Renal cortex interstitium (tissue), 15 donors: ENCODE measurements around the gene DCAF11. TPM values are rescaled to one million over a fixed set of nuclear protein-coding genes. Genes with fewer than 3 reads are reported as not detected.
A peak's percentile ranks its signal among the peaks of the same experiment; 100 is the strongest.

Source experiments
- DNase-seq, 11 donors: peaks; one replicate each; pipeline ENCODE4 v3.0.0-alpha.2; 2013; ENCODE audit warnings: low read depth in 9 of 11, low spot score in 4 of 11; ENCODE audit errors: extremely low read depth in 1 of 11
- long read RNA-seq, 16 experiments: transcript quantifications; one replicate each; lab custom pipeline, GENCODE V29; 2026
- polyA plus RNA-seq, 3 donors: library from polyadenylated mRNA; unstranded; fragments of 120-200 nt; gene quantifications; one replicate each; pipeline ENCODE4 v1.2.1, GENCODE V29; 2013; ENCODE audit not compliant: insufficient read length in 3 of 3

DCAF11 gene
- 10 to 100 TPM; 72.3 to 85.0 (median 80.7) TPM for polyA plus RNA-seq
- long read RNA-seq, donor 1, full-length matches to known transcripts, result 10 of 25 reads
- long read RNA-seq, donor 1, partial matches to known transcripts, result 15 of 25 reads
- long read RNA-seq, donor 1, other reads (novel, unspliced or antisense), result 0 of 25 reads
- long read RNA-seq, donor 2, full-length matches to known transcripts, result 5 of 5 reads
- long read RNA-seq, donor 2, partial matches to known transcripts, result 0 of 5 reads
- long read RNA-seq, donor 2, other reads (novel, unspliced or antisense), result 0 of 5 reads
- long read RNA-seq, donor 3, full-length matches to known transcripts, result 13 of 41 reads
- long read RNA-seq, donor 3, partial matches to known transcripts, result 28 of 41 reads
- long read RNA-seq, donor 3, other reads (novel, unspliced or antisense), result 0 of 41 reads
- long read RNA-seq, donor 4, full-length matches to known transcripts, result 9 of 9 reads
- long read RNA-seq, donor 4, partial matches to known transcripts, result 0 of 9 reads
- long read RNA-seq, donor 4, other reads (novel, unspliced or antisense), result 0 of 9 reads
- long read RNA-seq, donor 5, result 0 reads
- long read RNA-seq, donor 6, full-length matches to known transcripts, result 7 of 7 reads
- long read RNA-seq, donor 6, partial matches to known transcripts, result 0 of 7 reads
- long read RNA-seq, donor 6, other reads (novel, unspliced or antisense), result 0 of 7 reads
- long read RNA-seq, donor 7, full-length matches to known transcripts, result 8 of 8 reads
- long read RNA-seq, donor 7, partial matches to known transcripts, result 0 of 8 reads
- long read RNA-seq, donor 7, other reads (novel, unspliced or antisense), result 0 of 8 reads
- long read RNA-seq, donor 8, result 0 reads
- long read RNA-seq, donor 9, full-length matches to known transcripts, result 4 of 4 reads
- long read RNA-seq, donor 9, partial matches to known transcripts, result 0 of 4 reads
- long read RNA-seq, donor 9, other reads (novel, unspliced or antisense), result 0 of 4 reads
- long read RNA-seq, donor 10, full-length matches to known transcripts, result 6 of 23 reads
- long read RNA-seq, donor 10, partial matches to known transcripts, result 17 of 23 reads
- long read RNA-seq, donor 10, other reads (novel, unspliced or antisense), result 0 of 23 reads
- long read RNA-seq, donor 11, full-length matches to known transcripts, result 8 of 8 reads
- long read RNA-seq, donor 11, partial matches to known transcripts, result 0 of 8 reads
- long read RNA-seq, donor 11, other reads (novel, unspliced or antisense), result 0 of 8 reads
- long read RNA-seq, donor 12, full-length matches to known transcripts, result 4 of 18 reads
- long read RNA-seq, donor 12, partial matches to known transcripts, result 14 of 18 reads
- long read RNA-seq, donor 12, other reads (novel, unspliced or antisense), result 0 of 18 reads
- long read RNA-seq, donor 13, result 0 reads
- long read RNA-seq, donor 14, full-length matches to known transcripts, result 8 of 8 reads
- long read RNA-seq, donor 14, partial matches to known transcripts, result 0 of 8 reads
- long read RNA-seq, donor 14, other reads (novel, unspliced or antisense), result 0 of 8 reads
- long read RNA-seq, donor 15, partial matches to known transcripts, result 0 of 5 reads
- long read RNA-seq, donor 15, other reads (novel, unspliced or antisense), result 0 of 5 reads
- long read RNA-seq, donor 16, full-length matches to known transcripts, result 19 of 33 reads
- long read RNA-seq, donor 16, partial matches to known transcripts, result 9 of 33 reads
- long read RNA-seq, donor 16, other reads (novel, unspliced or antisense), result 5 of 33 reads

DNA sequence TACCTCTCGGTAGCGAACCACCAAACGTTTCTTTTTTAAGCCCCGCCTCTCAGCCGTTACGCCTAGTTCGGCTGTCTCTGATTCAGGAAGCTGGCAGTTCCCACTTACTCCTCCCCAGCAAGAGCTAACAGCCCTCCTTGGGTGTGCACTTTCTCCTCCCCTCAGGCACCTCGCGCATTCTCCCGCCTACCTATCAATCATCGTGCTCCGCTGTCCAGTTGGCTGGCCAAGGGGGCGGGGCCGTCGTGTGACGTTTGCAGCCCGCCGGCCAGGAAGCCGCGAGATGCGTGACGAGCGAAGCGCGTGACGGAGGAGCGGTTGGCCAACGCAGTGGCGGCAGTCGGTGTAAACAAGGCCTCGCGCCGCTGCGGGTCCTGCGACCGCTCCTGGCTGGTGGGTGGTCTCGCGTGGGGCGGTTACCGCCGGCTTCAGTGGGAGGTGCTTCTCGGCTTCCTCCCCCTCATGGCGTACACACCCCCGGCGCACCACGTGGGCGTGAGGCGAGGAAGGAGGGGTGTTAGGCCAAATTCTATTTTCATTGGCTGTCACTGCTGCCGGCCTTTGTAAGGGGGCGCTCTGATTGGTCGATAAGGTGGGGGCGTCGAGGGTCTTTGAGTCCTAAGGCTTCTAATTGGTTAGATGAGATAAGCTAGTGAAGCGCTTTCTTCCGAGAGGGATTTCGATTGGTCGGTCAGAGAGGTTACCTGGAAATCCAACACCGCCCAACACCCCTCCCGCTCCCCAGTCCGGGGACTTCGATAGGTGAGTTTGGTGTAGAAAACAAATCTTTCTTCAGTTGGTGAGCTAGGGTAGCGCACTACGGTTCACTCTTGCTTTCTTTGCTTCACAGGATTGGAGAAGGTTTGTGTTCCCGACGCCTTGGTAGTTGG is at the start of gene DCAF11, which contains the start of gene NRL:
Gene DCAF11 (plus strand): TSS at position 246 of the 890 bp plus-strand sequence. CDS start 818 bp downstream, outside the sequence.
Gene NRL (minus strand): TSS at position 418 of the 890 bp plus-strand sequence. CDS start 32,101 bp downstream, outside the sequence.
- peak; percentile 96 to 100 (median 99) for DNase-seq

DNA sequence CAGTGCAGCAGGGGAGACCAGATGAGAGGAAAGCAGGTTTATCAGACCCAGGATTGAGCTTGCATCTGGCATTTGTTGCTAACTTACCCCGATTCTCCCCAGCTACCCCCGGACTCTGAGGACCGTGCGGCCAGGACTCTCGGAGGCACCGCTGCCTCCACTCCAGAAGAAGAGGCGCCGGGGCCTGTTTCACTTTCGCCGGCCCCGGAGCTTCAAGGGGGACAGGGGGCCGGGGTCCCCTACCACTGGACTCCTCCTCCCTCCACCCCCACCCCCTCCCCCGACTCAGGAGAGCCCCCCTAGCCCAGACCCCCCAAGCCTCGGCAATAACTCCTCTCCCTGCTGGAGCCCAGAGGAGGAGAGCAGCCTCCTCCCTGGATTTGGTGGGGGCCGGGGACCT is 49.7 kb upstream of the DCAF11 start:
- no peak for DNase-seq

DNA sequence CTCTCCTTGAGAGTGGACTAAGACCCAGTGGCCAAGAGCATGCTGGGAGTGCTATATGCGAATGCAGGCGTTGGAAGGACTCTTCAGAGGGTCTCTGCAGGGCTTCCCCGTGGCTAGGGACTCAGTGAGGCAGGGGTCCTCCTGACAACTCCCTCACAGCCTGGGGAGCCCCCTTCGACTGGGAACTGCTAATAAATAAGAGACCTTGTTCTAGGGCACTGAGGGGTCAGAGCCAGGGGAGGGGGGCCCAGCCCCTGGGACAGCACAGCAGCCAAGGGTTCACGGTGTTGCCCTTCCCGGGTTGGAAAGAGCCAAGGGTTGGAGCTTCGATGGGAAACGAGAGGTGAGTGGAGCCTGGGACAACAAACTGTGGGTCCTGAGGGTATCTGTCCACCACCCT is 49.2 kb upstream of the DCAF11 start:
- no peak for DNase-seq

DNA sequence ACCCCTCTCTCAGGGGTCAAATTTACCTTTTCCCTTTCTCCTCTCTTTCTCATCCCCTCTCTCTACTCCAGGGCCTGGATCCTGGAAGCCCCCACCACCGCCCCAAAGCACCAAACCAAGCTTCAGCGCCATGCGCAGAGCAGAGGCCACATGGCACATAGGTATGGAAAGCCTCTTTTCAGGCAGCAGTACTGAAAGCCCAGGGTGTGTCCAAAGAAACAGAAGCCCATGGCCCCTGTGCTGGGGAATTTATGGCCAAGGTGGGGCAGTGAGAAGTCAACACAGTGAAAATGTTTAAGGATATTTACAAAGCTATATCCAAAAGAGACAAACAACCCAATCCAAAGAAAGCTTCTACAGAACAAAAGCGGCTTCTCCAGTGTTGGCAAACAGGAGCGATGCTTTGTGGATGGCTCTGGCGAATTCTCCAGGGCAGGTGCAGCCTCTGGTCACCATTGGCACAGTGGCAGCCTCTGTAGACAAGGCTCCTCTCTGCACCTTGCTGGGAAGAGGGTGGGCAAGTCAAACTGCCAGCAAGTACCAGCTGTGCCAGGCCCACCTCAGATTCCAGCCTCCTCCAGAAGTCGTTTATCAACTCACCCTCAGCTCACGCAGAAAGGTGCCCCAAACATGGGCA is 48.0 kb upstream of the DCAF11 start:
- DNase-seq, result no peak

DNA sequence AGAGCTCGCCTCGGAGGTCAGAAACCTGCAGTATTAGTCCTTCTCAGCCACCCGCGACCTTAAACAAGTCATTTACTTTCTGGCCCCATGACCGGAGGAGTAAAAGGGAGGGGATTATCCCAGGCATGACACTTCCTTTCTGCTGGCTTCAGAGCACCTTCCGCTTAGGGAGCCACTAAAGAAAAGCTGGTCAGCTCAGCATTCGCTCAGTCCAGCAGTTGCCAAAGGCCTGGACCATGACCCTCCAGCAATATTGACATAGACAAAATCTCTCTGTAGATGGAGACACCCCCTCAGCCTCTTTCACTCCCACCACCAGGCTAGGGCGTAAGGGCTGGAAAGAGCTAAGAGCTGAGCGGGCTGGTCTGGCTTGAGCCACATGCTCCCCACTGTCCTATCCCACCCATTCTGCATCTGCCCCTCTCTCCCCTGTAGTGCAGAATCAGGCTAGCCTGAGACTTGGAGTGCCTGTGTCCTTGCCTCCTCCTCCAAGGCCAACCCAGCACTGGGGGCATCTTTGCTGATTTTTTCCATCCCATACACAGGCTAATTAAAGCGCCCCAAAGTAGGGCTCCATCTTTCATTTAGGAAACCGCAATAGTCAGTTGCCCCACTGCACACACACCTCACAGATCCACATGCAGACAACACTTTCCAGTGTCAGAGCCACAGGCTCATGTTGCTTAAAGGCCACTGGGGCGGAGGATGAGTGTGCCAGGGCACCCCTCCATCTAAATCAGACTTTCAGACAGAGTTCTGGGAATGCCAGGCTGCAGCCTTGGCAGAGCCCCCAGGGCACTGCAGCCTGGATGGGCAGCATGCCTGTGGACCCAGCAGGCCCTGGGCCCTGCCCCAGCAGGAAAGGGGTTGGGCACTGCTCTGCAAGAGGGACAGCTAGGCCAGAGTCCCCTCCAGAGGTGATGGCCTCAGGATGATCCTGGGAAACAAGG is 47.2 kb upstream of the DCAF11 start:
- DNase-seq, result no peak

DNA sequence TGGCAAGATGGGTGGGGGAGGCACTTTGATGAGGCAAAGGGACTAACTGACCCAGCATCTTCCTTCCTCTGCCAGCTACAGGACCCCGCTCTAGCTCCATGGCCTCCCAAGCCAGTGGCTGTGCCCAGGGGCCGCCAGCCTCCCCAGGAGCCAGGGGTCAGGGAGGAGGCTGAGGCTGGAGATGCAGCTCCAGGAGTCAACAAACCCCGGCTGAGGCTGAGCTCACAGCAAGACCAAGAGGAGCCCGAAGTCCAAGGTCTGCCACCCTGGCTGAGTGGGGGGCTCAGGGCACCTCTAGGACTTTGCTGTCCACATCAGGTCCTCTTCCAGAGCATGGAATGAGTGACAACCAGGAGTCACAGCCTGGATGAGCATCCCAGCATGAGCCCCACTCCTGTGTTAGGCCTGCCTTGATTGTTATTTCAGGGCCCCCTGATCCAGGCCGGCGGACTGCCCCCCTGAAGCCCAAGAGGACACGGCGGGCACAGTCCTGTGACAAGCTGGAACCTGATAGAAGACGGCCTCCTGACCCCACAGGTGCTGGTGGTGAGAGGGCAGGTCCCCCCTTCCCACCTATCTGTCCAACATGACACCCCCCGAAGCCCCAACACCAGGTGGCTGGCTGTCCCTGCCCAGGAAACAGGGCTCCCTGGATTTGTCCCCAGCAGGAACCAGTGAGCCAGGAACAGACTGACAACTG is 45.7 kb upstream of the DCAF11 start:
- DNase-seq, result no peak

DNA sequence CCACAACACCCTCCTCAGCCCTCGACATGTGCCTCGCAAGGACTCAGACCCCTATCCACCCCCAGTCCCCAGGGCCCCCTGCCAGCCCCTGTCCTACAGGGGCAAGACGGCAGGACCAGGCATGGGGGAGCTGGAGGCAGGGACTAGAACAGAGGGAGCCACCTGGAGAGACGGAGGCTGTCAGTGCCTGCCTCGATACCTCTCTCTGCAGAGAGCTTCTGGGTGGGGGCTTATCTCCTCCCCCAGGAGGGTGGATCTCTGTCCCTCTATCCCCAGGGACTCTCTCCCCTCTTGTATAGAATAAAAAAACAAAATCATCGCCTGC is 45.2 kb upstream of the DCAF11 start:
- no peak for DNase-seq

DNA sequence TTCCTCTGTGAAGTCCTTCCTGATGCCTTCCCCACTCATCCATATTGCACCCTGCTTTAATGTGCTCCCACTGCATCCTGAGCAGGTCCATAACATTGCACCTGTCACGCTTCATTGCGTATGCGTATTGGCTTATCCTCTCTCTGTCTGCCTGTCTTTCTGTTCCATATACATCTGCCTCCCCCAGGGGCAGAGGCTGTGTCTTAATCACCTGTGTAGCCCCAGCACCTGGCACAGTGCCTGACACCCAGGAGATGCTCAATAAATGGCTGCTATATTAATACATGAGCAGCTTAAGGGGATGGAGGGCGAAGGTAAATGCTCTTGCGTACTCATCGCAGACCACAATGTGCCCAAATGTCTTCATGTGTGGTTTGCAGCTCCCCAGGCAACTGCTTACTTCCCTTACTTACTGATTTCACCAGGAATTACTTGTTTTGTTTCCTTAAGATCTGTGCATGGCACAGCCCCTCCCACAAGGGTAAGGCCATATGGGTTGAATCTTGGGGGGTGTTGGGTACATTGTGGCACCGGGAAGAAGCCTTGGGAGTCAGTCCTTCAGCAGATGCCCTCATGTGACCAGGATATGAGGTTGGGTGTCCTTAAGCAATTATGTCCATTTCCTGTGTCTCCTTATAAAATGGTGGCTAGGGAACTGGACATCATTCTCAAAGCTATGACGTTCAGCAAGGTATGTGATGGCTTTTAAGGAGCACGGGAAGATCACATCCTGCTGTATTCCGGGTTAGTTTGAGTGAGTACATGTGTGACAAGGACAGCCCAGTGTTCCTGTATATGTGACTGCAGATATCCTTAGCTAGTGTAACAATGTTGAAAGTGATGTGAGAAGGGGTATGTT is 44.1 kb upstream of the DCAF11 start:
- DNase-seq, result no peak

DNA sequence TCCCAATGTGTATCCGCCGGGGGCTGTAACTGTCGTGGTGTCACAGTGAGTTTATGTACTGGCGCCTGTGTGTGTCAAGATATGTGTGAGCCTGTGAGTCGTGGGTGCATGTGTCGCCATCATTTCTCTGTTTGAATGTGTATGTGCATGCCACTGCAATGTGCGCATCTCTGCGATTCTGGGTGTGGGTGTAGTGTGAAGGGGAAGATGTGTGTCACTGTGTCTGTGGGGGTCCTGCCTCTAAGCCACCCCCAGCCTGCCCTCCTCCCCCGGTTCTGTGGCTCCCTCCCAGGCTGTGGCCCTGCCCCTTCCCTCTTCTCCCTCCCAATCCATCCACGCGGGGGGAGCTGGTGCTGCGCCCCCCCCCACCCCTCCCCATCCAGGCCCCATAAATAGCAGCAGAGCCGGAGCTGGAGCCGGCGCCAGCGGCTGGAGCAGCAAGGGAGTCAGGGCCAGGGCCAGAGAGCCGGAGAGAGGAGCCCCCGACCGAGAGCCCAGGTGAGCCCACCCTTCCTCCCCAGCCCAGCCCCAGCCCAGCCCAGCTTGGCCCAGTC is 43.4 kb upstream of the DCAF11 start, which contains the start of gene CPNE6:
Gene CPNE6 (plus strand): TSS at position 419 of the 554 bp plus-strand sequence. CDS start 1,375 bp downstream, outside the sequence.
- no peak for DNase-seq

DNA sequence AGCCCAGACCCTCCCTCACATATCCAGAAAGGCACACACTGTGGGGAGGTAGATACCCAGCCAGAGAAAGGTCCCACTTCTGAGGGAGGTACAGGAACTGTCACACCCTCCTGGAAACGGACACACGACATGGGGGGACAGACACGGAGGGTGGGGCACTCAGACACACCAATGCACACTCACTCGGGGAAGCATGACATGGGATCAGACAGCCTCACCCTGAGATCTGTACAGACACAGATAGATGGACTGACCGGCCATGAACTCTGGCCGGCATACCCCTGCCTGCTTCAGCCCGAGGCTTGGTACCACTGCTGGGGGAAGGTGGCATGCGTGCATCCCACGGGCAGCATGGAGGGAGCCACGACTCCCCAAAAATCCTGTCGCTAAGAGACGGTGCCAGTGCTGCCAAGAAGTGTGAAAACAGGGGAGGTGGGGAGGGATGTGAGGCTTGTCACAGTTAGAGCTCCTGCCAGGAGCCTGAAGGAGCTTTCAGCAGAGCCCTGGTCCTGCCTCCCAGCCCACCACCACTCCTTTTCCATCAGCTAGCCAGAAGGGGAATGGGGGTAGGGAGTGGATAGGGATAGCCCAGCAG is 42.6 kb upstream of the DCAF11 start:
- DNase-seq, result no peak

DNA sequence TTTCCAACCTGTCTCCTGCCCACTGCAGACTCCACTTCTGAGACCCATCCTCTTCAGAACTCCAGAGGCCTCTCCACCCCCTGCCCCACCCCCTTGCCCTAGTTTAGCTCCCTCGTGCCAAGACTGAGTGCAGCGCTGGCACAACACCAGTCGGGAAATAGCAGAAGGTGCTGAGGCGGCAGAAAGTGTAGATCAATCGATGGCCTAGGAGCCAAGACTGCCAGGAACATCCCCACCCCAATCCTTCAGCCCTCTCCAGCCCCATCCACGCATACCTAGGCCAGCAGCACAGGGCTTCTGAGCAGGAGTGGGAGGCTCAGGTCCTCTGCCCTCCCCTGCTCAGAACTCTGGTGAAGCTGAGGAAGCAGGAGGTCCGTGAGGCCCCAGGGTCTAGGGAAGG is 42.1 kb upstream of the DCAF11 start:
- DNase-seq, result no peak

DNA sequence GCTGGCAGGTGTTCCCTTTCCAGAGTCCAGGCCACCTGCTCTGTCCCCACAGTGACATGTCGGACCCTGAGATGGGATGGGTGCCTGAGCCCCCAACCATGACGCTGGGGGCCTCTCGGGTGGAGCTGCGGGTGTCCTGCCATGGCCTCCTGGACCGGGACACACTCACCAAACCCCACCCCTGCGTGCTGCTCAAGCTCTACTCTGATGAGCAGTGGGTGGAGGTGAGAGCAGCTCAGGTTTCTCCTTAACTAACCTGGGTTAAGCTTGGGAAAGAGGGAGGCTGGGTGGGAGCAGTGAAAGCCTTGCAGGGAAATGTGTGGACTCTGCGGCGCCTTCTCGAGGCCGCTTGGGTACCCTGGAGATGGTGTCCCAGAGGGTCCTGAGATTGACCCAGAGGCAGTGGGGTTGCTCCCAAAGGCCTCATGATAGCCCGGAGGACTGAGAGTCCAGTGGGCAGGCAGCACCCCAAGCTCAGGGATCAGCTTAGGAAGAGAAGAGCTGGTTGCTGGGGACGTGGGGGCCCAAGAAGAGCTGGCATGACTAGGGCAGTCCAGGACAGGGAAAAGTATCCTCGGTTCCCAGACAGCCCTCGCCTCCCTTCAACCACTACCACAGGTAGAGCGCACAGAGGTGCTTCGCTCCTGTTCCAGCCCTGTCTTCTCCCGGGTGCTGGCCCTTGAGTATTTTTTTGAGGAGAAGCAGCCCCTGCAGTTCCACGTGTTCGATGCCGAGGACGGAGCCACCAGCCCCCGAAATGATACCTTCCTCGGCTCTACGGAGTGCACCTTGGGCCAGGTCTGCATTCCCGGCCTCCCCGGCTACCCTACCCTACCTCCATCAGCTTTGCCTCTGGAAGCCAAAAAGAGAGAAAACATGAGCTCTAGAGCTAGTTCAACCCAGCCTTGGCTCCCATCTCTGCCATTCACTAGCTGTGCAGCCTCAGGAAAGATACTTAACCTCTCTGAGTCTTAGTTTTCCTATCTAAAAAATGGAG is 41.4 kb upstream of the DCAF11 start:
- no peak for DNase-seq
